Stimulated activated CD8-positive, alpha-beta memory T cell treated with anti-CD3 and anti-CD28 coated beads, Interleukin-15, amount 100 ng/mL, for 48 hours (primary cell): Measurements from ENCODE around the gene DCDC1.
"Not testable (repeated sequence)": the region's sequence is repeated elsewhere in the genome, so short reads cannot be mapped to it uniquely, and the experiment has no call there.

ENCODE experiments used
- DNase-seq, 2 donors: peaks; one replicate each; pipeline ENCODE4 v3.0.0-alpha.2; 2020; ENCODE audit warnings: low read depth in 2 of 2

The DCDC1 gene

DNA sequence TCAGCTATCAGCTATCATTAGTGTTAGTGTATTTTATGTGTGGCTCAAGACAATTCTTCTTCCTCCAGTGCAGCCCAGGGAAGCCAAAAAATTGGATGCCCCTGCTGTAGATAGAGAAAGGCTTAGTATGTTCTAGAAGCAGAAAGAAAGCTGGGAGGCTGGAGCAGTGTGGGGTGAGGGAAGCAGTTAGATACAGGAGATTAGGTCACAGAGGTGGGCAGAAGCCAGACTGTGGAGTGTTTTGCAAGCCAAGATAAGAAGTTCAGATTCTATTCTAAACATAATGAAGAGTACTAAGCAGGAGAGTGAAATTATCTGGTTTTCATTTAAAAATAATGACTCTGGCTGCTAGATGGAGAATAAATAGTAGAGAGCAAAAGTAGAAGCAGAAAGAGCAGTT, 381.7 kb downstream of the DCDC1 start:
- DNase-seq, result no peak

DNA sequence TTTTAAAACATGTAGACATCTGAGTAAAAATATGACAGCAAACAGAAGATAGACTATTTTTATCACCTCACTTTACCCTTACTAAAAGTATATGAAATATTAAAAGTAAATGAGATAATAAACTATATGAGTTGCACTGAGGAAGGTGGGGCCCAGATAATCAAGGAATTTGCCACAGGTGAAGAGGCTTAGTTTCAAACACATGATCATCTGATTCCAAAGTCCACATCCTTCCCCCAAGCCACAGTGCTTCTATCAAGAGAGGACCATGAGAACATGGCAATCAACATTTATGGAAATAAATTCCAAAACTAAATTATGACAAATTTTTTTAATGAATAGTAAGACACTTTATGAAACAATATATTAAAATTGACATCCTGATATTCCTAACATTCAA, 384.0 kb downstream of the DCDC1 start:
- no peak for DNase-seq

DNA sequence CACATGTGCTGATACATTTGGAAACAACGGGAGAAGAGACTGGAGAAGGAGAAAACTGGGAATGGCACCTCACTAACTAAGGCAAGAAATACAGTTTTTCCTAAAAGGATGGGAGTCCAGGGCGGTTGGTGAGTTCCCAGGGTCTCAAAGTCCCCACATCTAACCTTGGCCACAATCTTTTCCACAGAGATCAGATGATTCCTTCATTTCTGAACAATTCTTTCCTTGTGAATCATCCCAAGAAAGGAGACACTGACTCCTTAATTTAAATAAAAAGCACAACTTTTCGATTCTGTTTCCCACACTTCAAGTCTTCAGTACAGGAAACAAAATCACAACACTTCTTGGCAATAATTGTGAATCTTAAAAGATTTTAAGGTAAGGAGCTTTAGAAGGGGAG, 384.7 kb downstream of the DCDC1 start:
- DNase-seq, result no peak

DNA sequence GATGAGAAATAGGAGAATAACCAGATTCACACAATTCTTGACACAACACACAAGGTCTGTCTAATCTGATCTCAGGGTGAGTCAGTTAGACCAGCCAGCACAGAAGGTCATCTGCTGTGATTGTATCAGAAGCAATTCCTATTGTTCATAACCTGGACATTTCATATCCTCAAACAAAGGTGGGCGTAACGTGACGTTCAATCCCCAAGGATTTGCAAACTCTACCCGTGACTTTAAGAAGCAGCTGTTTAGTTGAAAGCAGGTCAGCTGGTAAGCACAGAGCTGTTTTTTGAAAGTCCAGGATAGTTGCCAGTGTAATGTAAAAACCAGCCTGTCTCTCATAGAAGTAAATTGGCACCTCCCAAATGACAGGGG, 385.1 kb downstream of the DCDC1 start:
- no peak for DNase-seq

DNA sequence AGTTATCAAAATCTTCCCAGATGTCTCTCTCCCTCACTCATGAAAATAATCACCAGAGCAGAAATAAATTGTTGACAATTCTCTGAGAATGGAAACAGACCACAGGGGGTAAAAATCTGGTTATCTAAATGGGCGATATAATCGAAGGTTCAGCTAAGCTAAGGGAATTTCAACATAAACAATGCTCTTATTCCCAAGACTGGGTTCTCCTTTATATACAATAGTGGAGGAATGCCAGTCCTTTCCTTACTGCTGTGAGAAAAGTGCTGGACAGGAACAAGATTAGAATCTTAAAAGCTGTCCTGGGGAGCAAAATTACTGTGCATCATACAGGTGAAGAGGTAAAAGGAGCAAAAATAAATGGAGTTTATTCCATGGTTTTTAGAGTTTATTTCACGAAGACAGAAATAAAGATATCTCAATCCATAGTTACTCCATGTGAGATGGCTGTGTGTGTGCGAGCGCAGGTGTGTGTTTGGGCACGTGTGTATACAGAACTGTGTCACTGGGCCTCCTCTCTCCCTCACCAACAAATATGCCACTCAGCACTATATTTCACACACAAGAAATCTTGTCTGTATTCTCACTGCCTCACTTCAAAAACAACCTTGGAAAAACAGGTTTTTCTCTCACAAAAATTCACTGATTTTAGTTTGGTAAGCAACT, 385.6 kb downstream of the DCDC1 start:
- DNase-seq, result no peak

DNA sequence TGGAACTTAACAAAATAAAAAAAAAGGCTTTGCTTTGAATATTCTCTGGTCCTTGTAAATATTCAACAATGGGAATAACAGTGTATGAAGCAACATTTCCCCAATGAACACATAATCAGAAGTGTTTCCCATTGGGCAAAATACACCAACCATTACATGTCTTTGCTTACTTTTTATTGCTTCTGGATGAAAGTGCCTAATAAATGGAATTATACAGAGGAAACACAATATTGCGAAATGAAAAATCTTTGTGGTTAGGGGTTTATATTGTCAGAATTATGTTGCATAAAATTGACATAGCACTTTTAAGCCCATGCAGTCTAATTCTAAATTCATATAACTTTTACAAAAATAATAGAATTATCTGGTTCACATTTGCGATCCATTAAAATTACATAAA, 386.4 kb downstream of the DCDC1 start:
- no peak for DNase-seq

DNA sequence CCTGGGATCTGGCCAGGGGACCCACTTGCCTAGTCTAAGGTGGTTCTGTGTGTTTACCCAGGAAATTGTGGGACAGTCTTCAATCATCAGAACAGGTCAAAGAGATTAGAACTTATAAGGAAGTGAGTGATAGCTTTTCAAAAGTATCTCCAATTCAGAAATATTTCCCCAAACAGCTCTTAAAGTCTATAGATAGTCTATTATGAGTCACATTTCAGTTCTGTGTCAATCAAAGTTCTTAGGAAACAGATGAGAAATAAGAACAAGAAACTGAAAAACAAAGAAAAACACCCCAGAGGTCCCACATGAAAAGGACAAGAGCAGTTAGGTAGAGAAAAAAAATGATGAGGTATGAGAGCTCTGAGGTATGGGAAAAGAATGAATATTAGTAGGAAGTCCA, 402.0 kb downstream of the DCDC1 start:
- no peak for DNase-seq

DNA sequence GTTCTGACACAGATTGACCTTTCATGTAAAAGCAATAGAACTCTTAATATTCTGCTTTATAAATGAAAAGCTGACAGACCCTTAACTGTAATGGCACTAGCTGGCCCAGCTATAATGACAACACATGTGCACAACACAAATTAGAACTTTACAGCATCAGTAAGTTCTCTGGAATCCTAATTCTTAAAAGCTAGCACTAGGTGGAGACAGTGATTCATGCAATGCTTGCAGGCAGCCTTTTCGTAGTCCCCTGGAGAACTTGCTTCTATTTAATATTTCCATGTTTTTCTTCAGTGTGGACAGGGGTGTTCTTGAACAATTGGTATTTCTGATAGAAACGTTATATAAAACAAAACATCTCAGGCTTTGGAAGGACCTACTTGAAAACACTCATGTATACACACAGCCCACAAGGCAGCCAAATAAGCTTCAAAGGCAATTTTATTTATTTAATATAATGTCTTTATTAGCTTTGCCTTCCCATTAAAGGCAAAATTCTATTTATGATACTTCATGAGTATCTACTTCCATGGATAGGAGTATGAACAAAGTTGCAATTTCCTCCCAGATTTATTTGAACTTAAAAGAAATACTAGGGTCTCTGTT, 409.0 kb downstream of the DCDC1 start:
- DNase-seq, result no peak

DNA sequence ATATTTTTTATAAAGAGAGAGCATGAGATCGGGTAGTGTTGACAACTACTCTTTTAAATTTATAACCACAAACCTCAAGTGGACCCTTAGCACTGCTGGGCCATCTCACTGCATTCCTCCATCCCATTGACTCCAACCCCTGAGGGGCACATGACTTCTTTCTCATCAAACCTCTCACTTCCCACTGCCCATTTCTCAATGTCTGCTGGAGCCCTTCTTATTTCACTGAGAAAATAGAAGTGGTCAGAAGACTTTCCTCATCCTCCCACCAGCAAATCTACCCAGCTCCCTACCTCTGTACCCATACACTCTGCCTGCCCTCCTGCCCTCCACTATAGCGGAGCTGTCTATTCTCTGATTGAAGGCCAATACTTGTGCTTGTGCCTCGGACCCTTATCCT, 412.8 kb downstream of the DCDC1 start:
- no peak for DNase-seq

DNA sequence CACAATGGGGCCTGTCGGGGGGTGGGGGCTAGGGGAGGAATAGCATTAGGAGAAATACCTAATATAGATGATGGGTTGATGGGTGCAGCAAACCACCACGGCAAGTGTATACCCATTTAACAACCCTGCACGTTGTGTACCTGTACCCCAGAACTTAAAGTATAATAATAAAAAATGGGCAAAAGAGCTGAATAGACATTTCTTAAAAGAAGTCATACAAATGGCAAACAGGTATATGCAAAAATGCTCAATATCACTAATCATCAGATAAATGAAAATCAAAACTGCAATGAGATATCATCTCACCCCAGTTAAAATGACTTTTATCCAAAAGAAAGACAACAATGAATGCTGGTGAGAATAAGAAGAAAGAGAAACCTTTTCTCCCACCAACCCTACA, 419.7 kb downstream of the DCDC1 start:
- no peak for DNase-seq

DNA sequence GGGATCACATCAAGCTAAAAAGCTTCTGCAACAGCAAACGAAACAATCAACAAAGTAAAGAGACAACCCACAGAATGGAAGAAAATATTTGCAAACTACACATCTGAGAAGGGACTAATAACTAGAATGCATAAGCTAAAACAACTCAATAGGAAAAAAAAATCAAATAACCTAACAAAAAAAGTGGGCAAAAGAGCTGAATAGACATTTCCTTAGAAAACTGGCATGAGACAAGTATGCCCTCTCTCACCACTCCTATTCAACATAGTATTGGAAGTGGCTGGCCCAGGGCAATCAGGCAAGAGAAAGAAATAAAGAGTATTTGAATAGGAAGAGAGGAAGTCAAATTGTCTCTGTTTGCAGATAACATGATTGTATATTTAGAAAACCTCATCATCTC, 421.8 kb downstream of the DCDC1 start:
- not testable (repeated sequence) for DNase-seq

DNA sequence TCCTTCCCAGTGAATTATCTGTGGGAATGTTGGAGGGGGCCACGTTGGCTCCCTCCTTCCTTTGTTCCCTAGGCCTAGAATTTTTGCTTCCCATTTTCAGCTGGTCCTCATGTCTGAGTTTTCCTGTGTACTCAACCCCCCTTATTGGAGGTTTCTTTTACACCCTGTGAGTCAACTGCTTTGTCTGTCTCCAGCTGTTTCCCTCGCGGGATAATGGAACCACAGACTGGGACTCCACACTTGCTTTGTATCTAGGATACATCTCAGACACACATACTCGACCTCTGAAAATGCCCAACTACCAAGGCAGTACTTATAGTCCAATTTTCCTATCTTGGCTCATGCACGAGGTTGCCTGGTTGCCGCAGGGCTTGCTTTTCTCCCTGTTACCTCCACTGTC, 430.7 kb downstream of the DCDC1 start:
- no peak for DNase-seq

DNA sequence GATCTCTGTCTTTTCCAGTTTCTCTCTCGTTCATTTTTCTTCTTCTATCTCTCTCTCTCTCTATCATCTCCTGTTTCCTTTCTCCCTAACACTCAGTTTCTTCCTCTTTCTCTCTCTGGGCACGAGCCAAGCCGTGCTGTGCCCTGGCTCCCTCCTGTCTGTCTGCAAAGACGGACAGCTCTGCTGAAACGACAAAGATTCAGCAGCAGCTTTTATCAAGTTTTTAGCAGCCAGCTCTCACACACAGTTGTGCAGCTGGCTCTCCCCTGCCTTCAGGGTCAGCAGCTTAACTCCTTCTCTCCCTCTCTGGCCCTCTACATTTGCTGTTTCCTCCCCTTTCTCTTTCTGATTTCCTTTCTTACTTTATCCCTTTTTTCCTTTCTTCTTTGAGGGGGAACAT, 431.4 kb downstream of the DCDC1 start:
- DNase-seq, result no peak

DNA sequence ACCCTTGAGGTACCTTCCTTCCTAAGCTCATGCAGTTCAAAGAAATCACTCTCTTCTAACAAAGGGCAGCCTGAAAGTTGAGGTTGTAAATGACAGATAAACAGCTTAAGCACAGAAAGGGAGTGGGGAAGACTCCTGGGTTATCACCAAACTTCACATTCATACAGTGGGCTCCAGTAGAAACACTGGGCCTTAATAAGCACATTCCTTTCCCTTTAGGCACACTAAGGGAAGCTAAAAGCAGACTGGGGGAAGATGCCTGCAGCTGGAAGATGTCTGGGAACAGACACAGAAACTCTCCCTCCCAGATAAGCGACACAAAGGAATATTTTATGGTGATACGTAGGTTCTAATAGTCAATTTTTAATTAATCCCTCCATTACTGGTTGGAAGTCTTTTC, 433.0 kb downstream of the DCDC1 start:
- no peak for DNase-seq

DNA sequence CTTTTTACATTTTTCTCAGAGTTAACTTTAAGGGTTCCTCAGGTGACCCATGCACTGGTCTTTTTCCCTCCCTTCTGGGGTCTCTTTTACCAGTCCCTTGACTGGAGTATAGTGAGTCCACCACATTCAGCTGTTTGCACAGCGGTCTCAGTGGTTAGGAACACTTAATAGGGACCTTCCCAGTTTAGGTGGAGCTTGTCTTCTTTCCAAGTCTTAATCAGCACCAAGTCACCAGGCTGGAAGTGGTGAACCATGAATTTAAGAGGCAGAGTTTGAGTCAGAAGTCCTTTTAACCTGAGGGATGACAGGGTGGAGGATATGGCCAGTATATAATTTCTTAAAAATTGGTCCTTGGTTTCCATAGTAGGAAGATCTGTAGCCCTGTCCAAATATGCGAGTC, 433.7 kb downstream of the DCDC1 start:
- no peak for DNase-seq

DNA sequence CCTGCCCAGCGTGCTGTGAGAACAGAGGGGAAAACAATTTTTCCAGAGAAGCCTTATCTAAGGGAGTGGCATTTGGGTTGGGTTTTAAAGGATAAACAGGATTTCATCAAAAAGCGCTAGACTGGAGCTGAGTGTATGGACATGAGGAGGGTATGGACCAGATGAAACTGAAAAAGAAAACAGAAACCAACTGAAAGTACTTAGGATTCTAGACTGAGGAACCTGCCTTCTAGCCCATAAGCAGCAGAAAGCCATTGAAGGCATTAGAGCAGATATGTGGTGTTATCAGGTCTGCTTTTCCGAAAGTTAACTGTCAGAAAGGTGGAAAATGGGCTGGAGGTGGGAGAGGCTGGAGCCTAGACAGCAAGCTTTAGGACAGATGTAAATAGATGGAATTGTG, 443.4 kb downstream of the DCDC1 start:
- no peak for DNase-seq

DNA sequence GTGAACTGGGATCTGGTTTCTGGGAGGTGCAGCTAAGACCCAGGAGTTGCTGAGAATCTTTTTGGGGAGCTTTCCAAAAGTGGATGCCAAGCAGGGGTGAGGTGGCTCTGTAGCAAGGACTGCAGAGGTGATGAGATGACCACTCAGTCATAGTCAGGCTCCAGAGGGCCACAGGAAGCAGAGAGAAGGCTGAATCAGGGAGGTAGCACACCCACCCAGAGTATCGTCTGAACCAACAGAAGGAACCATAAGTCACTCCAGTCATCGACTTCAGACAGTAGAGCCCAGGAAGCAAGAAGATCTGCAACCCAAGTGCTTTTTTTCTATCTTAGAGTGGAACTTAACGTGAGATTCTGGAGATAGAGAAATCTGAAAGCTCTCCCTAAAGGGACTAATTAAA, 447.7 kb downstream of the DCDC1 start:
- DNase-seq, result no peak

DNA sequence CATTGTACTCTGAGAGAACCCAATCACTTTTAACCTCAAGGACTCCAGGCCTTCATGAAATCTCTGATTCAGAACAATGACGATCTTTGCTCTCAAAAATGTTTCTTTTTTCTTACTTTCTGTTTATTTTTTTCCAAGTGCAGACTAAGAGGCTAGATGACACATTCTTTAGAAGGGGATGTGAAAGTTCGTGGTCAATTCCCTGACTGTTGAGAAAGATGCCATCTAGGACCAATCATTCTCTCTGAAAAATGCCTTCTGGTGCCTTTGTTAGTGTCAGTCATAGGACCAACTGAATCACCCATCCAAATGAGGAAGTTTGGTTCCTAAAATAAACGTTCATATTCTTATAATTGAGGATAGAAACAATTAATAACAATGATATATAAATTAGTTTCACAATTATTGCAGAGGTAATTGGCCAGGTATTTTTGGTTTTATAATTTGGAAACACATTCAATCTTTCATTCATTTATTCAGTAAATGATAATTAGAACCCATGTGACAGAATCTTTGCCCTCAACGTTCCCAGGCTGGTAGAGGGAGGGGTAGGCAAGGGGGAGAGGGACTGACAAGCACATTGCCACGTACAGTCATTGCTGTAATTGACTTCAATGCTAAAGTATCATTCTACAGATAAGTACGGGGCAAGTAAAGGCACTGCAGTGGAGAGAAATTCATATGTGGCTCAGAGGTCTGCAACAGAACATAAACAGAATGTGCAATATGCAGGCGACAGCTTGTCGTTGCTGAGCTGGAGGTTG, 450.0 kb downstream of the DCDC1 start:
- DNase-seq, result no peak

DNA sequence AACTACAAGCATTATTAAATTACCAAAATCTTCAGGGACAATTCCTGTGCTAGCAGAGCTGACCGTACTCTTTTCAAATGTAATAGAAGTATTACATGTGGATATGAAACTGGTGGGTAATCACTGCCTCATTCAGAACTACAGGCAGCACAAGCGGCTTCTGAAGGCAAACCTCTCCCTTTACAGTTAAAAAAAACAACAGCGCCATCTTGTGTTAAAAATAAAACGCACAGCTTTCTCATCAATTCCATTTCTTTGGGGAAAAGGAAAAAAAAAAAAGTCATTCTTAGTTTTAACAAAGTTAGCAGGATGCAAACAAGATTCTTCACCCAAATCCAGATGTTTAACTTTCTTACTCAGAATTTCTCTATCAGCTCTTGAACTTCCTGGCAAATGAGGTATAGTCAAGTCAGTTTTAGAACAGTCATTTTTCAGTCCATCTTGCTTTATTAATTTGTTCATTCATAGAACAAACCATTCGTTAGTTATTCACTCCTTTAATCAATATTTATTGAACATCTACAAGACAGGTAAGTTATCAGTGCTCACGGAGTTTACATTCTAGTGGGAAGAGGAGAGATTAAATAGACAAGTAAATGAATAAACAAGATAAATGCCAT, 451.6 kb downstream of the DCDC1 start:
- DNase-seq, result no peak

DNA sequence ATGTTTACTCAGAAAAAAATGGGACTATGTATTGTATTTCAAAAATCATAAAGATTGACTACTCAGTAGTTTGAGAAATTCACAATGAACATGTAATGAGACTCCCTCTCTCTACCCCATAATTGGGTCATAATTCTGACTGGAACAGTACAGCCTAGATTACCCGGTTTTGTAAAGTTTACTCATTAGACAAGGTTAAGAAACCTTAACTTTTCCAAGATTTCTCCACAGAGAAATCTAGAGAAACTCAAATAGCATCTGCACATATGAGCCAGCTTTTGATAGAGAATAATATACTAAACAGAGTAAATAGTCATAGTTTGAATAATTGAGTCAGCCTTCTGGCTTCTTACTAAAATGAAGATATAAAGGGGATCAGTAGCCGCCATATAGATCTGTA, 452.3 kb downstream of the DCDC1 start:
- no peak for DNase-seq

DNA sequence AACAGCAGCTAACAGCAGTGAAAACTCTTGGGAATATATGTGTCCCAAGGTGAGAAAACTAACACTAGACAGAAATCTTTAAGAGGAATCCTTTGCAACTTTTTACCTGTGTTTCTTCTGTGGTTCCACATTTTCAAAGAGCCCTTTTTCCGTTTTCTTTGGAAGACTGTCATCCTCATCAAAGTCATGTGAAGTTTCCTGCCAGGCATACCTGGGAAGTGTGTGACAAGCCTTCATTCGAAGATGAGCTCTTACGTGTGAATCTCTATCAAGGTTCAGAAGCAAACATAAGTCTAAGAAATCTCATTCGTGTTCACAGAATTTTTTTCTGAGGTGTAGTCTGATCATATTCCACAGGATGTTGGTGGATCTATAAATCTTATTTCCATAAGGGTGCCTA, 452.8 kb downstream of the DCDC1 start:
- no peak for DNase-seq

DNA sequence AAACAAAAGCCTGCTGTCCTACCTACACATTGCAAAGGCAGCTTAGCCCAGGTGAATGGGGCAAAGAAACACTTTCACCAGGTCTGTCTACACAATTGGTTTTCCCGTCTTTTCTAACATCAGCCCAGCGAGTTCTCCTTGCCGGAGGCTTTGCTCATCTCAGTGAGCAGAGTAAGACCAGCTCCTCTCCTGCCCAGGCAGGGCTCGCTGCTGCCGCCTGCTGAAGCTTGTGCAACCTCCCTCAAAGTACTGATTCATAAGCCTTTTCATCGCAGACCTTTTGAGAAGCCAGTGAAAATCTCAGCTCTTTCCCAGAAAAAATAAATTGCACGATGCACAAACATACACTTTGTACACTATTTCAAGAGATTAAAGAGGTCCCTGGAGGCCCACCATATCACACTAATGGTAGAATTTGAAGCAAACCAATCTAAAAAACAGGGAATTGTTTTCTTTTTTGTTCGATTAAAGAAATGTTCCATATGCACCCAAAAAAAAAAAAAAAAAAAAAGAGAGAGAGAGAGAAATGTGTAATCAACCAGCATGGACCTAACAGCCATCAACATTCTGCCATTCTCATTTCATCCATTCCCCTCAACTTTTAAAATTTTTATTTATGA, 455.3 kb downstream of the DCDC1 start:
- DNase-seq, result peak in 1 of 2 donors; percentile 15
